IPS DF 4.7 (cell line): ENCODE measurements around the gene CRBN.

ENCODE experiments used
- DNase-seq: peaks from one replicate; pipeline ENCODE4 v3.0.0-alpha.2; 2013; ENCODE audit warnings: low spot score; ENCODE audit errors: extremely low read depth

CRBN gene

GRCh38 chr3:3110749-3111361, 68.6 kb downstream of the CRBN start:
- no peak for DNase-seq

- DNase-seq, result no peak
Measured at GRCh38 chr3:3110299-3110630, 69.2 kb downstream of the CRBN start, which contains the start of gene IL5RA. IL5RA (minus strand) TSS chr3:3110374; CDS start chr3:3104984, 5,390 bp downstream.

GRCh38 chr3:3109407-3110298, 69.8 kb downstream of the CRBN start:
- no peak for DNase-seq

GRCh38 chr3:3107858-3108257, 71.6 kb downstream of the CRBN start:
- DNase-seq, result no peak

GRCh38 chr3:3107181-3107580, 72.3 kb downstream of the CRBN start:
- DNase-seq, result no peak

- no peak for DNase-seq
Measured at GRCh38 chr3:3105815-3106214, 73.7 kb downstream of the CRBN start.

GRCh38 chr3:3105246-3105645, 74.2 kb downstream of the CRBN start:
- no peak for DNase-seq

GRCh38 chr3:3102751-3103150, 76.7 kb downstream of the CRBN start:
- no peak for DNase-seq

GRCh38 chr3:3101660-3102458, 77.6 kb downstream of the CRBN start:
- no peak for DNase-seq
